ENCODE data around the gene OPCML. TPM values are rescaled to one million over a fixed set of nuclear protein-coding genes. Genes with fewer than 3 reads are reported as not detected.

The OPCML gene
- total and polyA plus RNA-seq, 7 donors, result 0.01 to 0.80 (median 0.07) TPM; not detected in 4

DNA sequence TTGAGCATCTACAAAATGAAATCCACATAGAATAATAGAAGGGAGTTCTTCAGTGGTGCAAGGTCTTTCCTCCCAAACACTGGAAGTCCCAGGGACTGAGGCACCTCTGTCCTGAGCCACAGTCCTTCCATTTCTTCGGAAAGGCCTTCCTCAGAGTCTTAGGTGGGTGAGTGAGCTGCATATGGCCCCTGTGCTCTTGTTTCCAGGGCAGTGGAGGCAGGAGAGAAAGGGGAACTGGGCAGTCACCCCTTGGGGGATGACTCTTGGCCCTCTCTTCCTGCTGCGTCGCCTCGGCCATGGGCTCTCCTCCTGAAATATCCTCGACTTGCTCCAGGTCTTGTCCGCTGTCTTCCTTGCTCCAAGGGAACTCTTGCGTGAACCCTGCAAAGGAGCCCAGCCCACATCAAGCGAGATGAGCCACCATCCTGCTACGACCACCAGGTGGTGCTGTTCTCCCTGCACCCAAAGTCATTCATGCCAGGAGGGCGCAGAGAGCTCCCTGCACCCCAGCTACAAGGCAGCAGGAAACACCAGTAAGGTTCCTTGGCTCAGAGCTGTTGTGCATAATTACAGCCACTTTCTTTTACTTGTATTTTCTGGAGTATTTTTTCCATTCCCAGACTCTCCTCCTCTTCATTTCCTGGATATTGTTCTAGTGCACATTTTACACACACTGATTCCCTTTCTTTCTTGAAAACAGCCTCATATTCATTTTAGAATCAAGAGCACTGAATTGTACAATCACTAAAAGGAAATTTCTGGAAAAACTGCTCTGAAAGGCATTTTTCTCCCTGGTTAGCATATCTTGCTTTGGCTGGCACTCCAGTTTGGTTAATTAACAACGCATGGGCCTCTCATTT, 397.8 kb downstream of the OPCML start:
- H3K4me3 ChIP-seq, result no peak overlapping the region
- H3K27me3 ChIP-seq (ENCODE audit: insufficient read depth in 3 of 3, low read length in 2 of 3), result peaks cover 0 to 5% (median 0%) of the 10 kb centered on the region in 3 donors
- H3K27ac ChIP-seq, result no peak overlapping the region
- intact Hi-C loops (cut with DNase I), result loop anchor here (1.0 to 5.0 kb wide), 4 partner anchors 12 to 700 kb away; no protein-coding TSS in a partner anchor
- ATAC-seq, result peak in 2 of 4 donors; percentile 53 to 58
- DNase-seq, result peak; percentile 32 to 60
- no peaks in the 10 kb centered on the region for H3K36me3 ChIP-seq (ENCODE audit: insufficient read depth in 1 of 2, low read depth in 1 of 2)
- TF ChIP-seq, protein P1, sequence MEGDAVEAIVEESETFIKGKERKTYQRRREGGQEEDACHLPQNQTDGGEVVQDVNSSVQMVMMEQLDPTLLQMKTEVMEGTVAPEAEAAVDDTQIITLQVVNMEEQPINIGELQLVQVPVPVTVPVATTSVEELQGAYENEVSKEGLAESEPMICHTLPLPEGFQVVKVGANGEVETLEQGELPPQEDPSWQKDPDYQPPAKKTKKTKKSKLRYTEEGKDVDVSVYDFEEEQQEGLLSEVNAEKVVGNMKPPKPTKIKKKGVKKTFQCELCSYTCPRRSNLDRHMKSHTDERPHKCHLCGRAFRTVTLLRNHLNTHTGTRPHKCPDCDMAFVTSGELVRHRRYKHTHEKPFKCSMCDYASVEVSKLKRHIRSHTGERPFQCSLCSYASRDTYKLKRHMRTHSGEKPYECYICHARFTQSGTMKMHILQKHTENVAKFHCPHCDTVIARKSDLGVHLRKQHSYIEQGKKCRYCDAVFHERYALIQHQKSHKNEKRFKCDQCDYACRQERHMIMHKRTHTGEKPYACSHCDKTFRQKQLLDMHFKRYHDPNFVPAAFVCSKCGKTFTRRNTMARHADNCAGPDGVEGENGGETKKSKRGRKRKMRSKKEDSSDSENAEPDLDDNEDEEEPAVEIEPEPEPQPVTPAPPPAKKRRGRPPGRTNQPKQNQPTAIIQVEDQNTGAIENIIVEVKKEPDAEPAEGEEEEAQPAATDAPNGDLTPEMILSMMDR (IDR thresholded peaks at IDR 0.05), result peak; percentile 68
- WGBS, 3 donors, result 16 to 20% (median 17%) methylated on average over 11 of the region's 11 CpGs
- H3K4me1 ChIP-seq, result no peaks in the 10 kb centered on the region
- H3K9me3 ChIP-seq, result no peaks in the 10 kb centered on the region

DNA sequence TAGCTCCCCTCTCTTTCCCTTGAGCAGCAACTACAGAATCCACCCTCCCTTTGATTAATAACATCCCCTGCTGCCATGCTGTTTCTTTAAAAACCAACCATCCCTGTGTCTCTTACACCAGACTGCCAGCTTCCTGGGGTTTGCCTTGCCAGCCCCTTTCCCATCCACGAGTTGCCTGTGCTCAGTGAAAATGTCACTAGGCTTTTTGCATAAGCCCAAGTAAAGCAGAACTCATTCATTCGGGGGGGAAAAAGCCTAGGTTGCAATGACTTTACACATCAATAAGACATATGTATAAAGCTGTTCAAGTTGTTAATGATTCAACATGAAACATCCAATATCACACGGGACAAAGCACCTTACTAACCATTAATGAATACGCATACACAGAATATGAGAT, 398.7 kb downstream of the OPCML start:
- TF ChIP-seq, protein P1 (IDR thresholded peaks at IDR 0.05), result no peak
- 65 to 78% (median 69%) methylated on average over 4 of the region's 4 CpGs for WGBS, 3 donors
- no peaks in the 10 kb centered on the region for H3K9me3 ChIP-seq
- ATAC-seq (no peak), DNase-seq (no peak)
- H3K27ac ChIP-seq, result no peak overlapping the region
- intact Hi-C loops (cut with DNase I), result loop anchor here in 1 of 2 donors (1.0 to 2.0 kb wide), 2 partner anchors 11 to 701 kb away; no protein-coding TSS in a partner anchor
- peaks cover 0 to 6% (median 0%) of the 10 kb centered on the region in 3 donors for H3K27me3 ChIP-seq (ENCODE audit: insufficient read depth in 3 of 3, low read length in 2 of 3)
- H3K4me3 ChIP-seq, result no peak overlapping the region
- no peaks in the 10 kb centered on the region for H3K36me3 ChIP-seq (ENCODE audit: insufficient read depth in 1 of 2, low read depth in 1 of 2)
- no peaks in the 10 kb centered on the region for H3K4me1 ChIP-seq

DNA sequence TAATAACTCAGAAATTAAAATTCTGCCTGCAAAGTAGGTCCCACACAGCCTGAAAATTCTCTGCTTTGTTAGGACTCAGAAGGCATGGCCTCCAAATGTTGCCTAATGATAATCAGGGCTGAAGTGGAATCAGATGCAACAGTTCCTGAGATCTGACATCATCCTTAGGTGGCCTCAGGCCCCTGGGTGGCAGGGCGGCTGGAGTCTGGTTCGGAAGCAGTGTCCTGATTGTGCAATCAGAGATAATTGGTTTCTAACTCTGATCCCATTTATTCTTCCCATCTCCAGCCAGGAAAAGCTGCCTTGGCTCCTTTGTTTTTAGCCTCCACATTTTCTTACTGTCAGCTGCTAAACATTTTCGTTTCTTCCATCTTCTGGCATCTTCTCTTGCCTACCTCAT, 399.3 kb downstream of the OPCML start:
- Histone ChIP-seq H3K4me1 (no peaks in the 10 kb centered on the region), H3K27ac (no peak overlapping the region), H3K27me3 (ENCODE audit: insufficient read depth in 3 of 3, low read length in 2 of 3) (peaks cover 0 to 3% (median 0%) of the 10 kb centered on the region in 3 donors), H3K36me3 (ENCODE audit: insufficient read depth in 1 of 2, low read depth in 1 of 2) (no peaks in the 10 kb centered on the region), H3K9me3 (no peaks in the 10 kb centered on the region), H3K4me3 (no peak overlapping the region)
- no peak for ATAC-seq
- WGBS, 3 donors, result 42 to 70% (median 62%) methylated on average over 3 of the region's 3 CpGs
- DNase-seq, result no peak
- TF ChIP-seq, protein P1 (IDR thresholded peaks at IDR 0.05), result no peak
- intact Hi-C loops (cut with DNase I), result no loop called here

DNA sequence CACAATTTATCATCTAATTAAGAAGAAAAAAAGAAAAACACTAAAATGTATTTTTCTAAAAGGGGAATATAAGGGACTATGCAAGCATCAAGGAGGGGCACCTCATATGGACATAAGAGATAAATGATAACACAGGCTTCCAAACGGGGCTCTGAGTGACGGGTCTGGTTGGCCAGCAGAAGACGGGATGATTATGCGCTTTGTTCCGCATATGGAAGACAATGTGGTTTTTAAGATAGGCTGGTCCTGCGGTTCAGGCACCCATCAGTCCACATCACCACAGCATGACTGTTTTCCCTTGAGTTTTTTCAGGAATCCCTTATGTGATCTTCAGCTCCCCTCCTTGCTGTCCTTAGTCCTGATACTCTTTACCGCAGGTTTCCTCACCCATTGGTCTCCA, 404.6 kb downstream of the OPCML start:
- TF ChIP-seq, protein P1 (IDR thresholded peaks at IDR 0.05), result no peak
- no peak for ATAC-seq
- intact Hi-C loops (cut with DNase I), result no loop called here
- H3K36me3 ChIP-seq (ENCODE audit: insufficient read depth in 1 of 2, low read depth in 1 of 2), result no peaks in the 10 kb centered on the region
- no peak overlapping the region for H3K4me3 ChIP-seq
- H3K9me3 ChIP-seq, result no peaks in the 10 kb centered on the region
- 79 to 87% (median 81%) methylated on average over 7 of the region's 7 CpGs for WGBS, 3 donors
- DNase-seq, result no peak
- H3K4me1 ChIP-seq, result no peaks in the 10 kb centered on the region
- H3K27me3 ChIP-seq (ENCODE audit: insufficient read depth in 3 of 3, low read length in 2 of 3), result peaks cover 0 to 7% (median 2%) of the 10 kb centered on the region in 3 donors
- H3K27ac ChIP-seq, result no peak overlapping the region

Data from psoas muscle (tissue), 8 donors.